Measurements from ENCODE around the gene ZNF660.
"Not testable (repeated sequence)": the region's sequence is repeated elsewhere in the genome, so short reads cannot be mapped to it uniquely, and the experiment has no call there.

Gene ZNF660

GRCh38 chr3:44576613-44577012 is 8.2 kb upstream of the ZNF660 start:
- H3K36me3 ChIP-seq (ENCODE audit: control insufficient read depth, insufficient read depth, low read length), result peaks cover 18% of the 10 kb centered on the region
- no peak overlapping the region for H3K9ac ChIP-seq (ENCODE audit: low read length)
- no peak overlapping the region for H3K4me3 ChIP-seq (ENCODE audit: low read depth, low read length)
- H3K9me3 ChIP-seq (ENCODE audit: control insufficient read depth, insufficient read depth, low read depth, low read length), result no peaks in the 10 kb centered on the region
- no peaks in the 10 kb centered on the region for H3K4me1 ChIP-seq (ENCODE audit: control insufficient read depth, insufficient read depth, low read length)
- H3K27ac ChIP-seq (ENCODE audit: low read depth, low read length), result no peak overlapping the region
- no peaks in the 10 kb centered on the region for H3K27me3 ChIP-seq (ENCODE audit: control insufficient read depth, insufficient read depth, low read length)

- H3K9me3 ChIP-seq (ENCODE audit: control insufficient read depth, insufficient read depth, low read depth, low read length), result not testable (repeated sequence)
Measured at GRCh38 chr3:44577354-44577952, 7.3 kb upstream of the ZNF660 start.

GRCh38 chr3:44578316-44578715 is 6.4 kb upstream of the ZNF660 start:
- peaks cover 11% of the 10 kb centered on the region for H3K36me3 ChIP-seq (ENCODE audit: control insufficient read depth, insufficient read depth, low read length)
- H3K4me1 ChIP-seq (ENCODE audit: control insufficient read depth, insufficient read depth, low read length); H3K9me3 ChIP-seq (ENCODE audit: control insufficient read depth, insufficient read depth, low read depth, low read length); H3K4me3 ChIP-seq (ENCODE audit: low read depth, low read length); H3K27me3 ChIP-seq (ENCODE audit: control insufficient read depth, insufficient read depth, low read length); H3K9ac ChIP-seq (ENCODE audit: low read length); H3K27ac ChIP-seq (ENCODE audit: low read depth, low read length): not testable (repeated sequence)

More at GRCh38 chr3:44577354-44577952, 7.3 kb upstream of the ZNF660 start:
- H3K36me3 ChIP-seq (ENCODE audit: control insufficient read depth, insufficient read depth, low read length), result peaks cover 11% of the 10 kb centered on the region
- not testable (repeated sequence) for H3K4me1 ChIP-seq (ENCODE audit: control insufficient read depth, insufficient read depth, low read length); H3K4me3 ChIP-seq (ENCODE audit: low read depth, low read length); H3K27ac ChIP-seq (ENCODE audit: low read depth, low read length); H3K9ac ChIP-seq (ENCODE audit: low read length); H3K27me3 ChIP-seq (ENCODE audit: control insufficient read depth, insufficient read depth, low read length)

GRCh38 chr3:44578924-44579515 is 5.7 kb upstream of the ZNF660 start:
- H3K9me3 ChIP-seq (ENCODE audit: control insufficient read depth, insufficient read depth, low read depth, low read length); H3K27me3 ChIP-seq (ENCODE audit: control insufficient read depth, insufficient read depth, low read length); H3K4me1 ChIP-seq (ENCODE audit: control insufficient read depth, insufficient read depth, low read length); H3K27ac ChIP-seq (ENCODE audit: low read depth, low read length); H3K9ac ChIP-seq (ENCODE audit: low read length); H3K4me3 ChIP-seq (ENCODE audit: low read depth, low read length); H3K36me3 ChIP-seq (ENCODE audit: control insufficient read depth, insufficient read depth, low read length): not testable (repeated sequence)

- not testable (repeated sequence) for H3K9ac ChIP-seq (ENCODE audit: low read length); H3K27me3 ChIP-seq (ENCODE audit: control insufficient read depth, insufficient read depth, low read length); H3K27ac ChIP-seq (ENCODE audit: low read depth, low read length); H3K4me3 ChIP-seq (ENCODE audit: low read depth, low read length); H3K36me3 ChIP-seq (ENCODE audit: control insufficient read depth, insufficient read depth, low read length); H3K9me3 ChIP-seq (ENCODE audit: control insufficient read depth, insufficient read depth, low read depth, low read length); H3K4me1 ChIP-seq (ENCODE audit: control insufficient read depth, insufficient read depth, low read length)
Measured at GRCh38 chr3:44579749-44580148, 5.0 kb upstream of the ZNF660 start.

GRCh38 chr3:44580971-44581370 is 3.8 kb upstream of the ZNF660 start:
- H3K9ac ChIP-seq (ENCODE audit: low read length); H3K4me1 ChIP-seq (ENCODE audit: control insufficient read depth, insufficient read depth, low read length); H3K27ac ChIP-seq (ENCODE audit: low read depth, low read length); H3K36me3 ChIP-seq (ENCODE audit: control insufficient read depth, insufficient read depth, low read length); H3K4me3 ChIP-seq (ENCODE audit: low read depth, low read length); H3K9me3 ChIP-seq (ENCODE audit: control insufficient read depth, insufficient read depth, low read depth, low read length); H3K27me3 ChIP-seq (ENCODE audit: control insufficient read depth, insufficient read depth, low read length): not testable (repeated sequence)

- H3K9ac ChIP-seq (ENCODE audit: low read length), result no peak overlapping the region
- peaks cover 60% of the 10 kb centered on the region for H3K9me3 ChIP-seq (ENCODE audit: control insufficient read depth, insufficient read depth, low read depth, low read length)
- H3K27ac ChIP-seq (ENCODE audit: low read depth, low read length), result no peak overlapping the region
- H3K36me3 ChIP-seq (ENCODE audit: control insufficient read depth, insufficient read depth, low read length), result peaks cover 62% of the 10 kb centered on the region
- no peak overlapping the region for H3K4me3 ChIP-seq (ENCODE audit: low read depth, low read length)
- H3K4me1 ChIP-seq (ENCODE audit: control insufficient read depth, insufficient read depth, low read length), result no peaks in the 10 kb centered on the region
- no peaks in the 10 kb centered on the region for H3K27me3 ChIP-seq (ENCODE audit: control insufficient read depth, insufficient read depth, low read length)
Measured at GRCh38 chr3:44596621-44597020, 11.9 kb downstream of the ZNF660 start.

- H3K36me3 ChIP-seq (ENCODE audit: control insufficient read depth, insufficient read depth, low read length), result peaks cover 17% of the 10 kb centered on the region
- peaks cover 30% of the 10 kb centered on the region for H3K9me3 ChIP-seq (ENCODE audit: control insufficient read depth, insufficient read depth, low read depth, low read length)
- no peak overlapping the region for H3K27ac ChIP-seq (ENCODE audit: low read depth, low read length)
- no peaks in the 10 kb centered on the region for H3K27me3 ChIP-seq (ENCODE audit: control insufficient read depth, insufficient read depth, low read length)
- H3K4me1 ChIP-seq (ENCODE audit: control insufficient read depth, insufficient read depth, low read length), result no peaks in the 10 kb centered on the region
- no peak overlapping the region for H3K9ac ChIP-seq (ENCODE audit: low read length)
- H3K4me3 ChIP-seq (ENCODE audit: low read depth, low read length), result no peak overlapping the region
Measured at GRCh38 chr3:44601749-44602148, 17.0 kb downstream of the ZNF660 start.

- Histone ChIP-seq H3K4me3 (ENCODE audit: low read depth, low read length) (no peak overlapping the region), H3K4me1 (ENCODE audit: control insufficient read depth, insufficient read depth, low read length) (no peaks in the 10 kb centered on the region), H3K9me3 (ENCODE audit: control insufficient read depth, insufficient read depth, low read depth, low read length) (peaks cover 6% of the 10 kb centered on the region; the same call in 1 of the 2 replicates), H3K27ac (ENCODE audit: low read depth, low read length) (no peak overlapping the region), H3K36me3 (ENCODE audit: control insufficient read depth, insufficient read depth, low read length) (no peaks in the 10 kb centered on the region), H3K9ac (ENCODE audit: low read length) (no peak overlapping the region), H3K27me3 (ENCODE audit: control insufficient read depth, insufficient read depth, low read length) (no peaks in the 10 kb centered on the region)
Measured at GRCh38 chr3:44612678-44613077, 27.9 kb downstream of the ZNF660 start.

GRCh38 chr3:44624749-44625480 is 40.2 kb downstream of the ZNF660 start, which contains the start of gene ZNF197:
Gene ZNF197 (plus strand): TSS chr3:44625036. CDS start chr3:44629155, 4,119 bp downstream.
- peak within 1 kb of the TSS; percentile 12; the same call in 1 of the 2 replicates for H3K27ac ChIP-seq (ENCODE audit: low read depth, low read length)
- H3K4me1 ChIP-seq (ENCODE audit: control insufficient read depth, insufficient read depth, low read length), result no peaks in the 10 kb centered on the region
- H3K27me3 ChIP-seq (ENCODE audit: control insufficient read depth, insufficient read depth, low read length), result no peaks in the 10 kb centered on the region
- peak within 1 kb of the TSS; percentile 79 for H3K4me3 ChIP-seq (ENCODE audit: low read depth, low read length)
- peak within 1 kb of the TSS; percentile 85 for H3K9ac ChIP-seq (ENCODE audit: low read length)
- no peaks in the 10 kb centered on the region for H3K9me3 ChIP-seq (ENCODE audit: control insufficient read depth, insufficient read depth, low read depth, low read length)
- peaks cover 10% of the 10 kb centered on the region; the same call in 1 of the 2 replicates for H3K36me3 ChIP-seq (ENCODE audit: control insufficient read depth, insufficient read depth, low read length)

- H3K4me3 ChIP-seq (ENCODE audit: low read depth, low read length), result no peak overlapping the region
- no peak overlapping the region for H3K27ac ChIP-seq (ENCODE audit: low read depth, low read length)
- no peaks in the 10 kb centered on the region for H3K27me3 ChIP-seq (ENCODE audit: control insufficient read depth, insufficient read depth, low read length)
- H3K36me3 ChIP-seq (ENCODE audit: control insufficient read depth, insufficient read depth, low read length), result peaks cover 38% of the 10 kb centered on the region
- no peaks in the 10 kb centered on the region for H3K9me3 ChIP-seq (ENCODE audit: control insufficient read depth, insufficient read depth, low read depth, low read length)
- no peak overlapping the region for H3K9ac ChIP-seq (ENCODE audit: low read length)
- H3K4me1 ChIP-seq (ENCODE audit: control insufficient read depth, insufficient read depth, low read length), result no peaks in the 10 kb centered on the region
Measured at GRCh38 chr3:44628716-44629115, 44.0 kb downstream of the ZNF660 start.

All from HUES6 (cell line).